HG02610 (cell line): ENCODE measurements around the gene PTPN14.
"Not testable (repeated sequence)": the region's sequence is repeated elsewhere in the genome, so short reads cannot be mapped to it uniquely, and the experiment has no call there.

Source experiments
- ATAC-seq: cut with Tn5 transposase; IDR thresholded peaks from one replicate; pipeline ENCODE4 v1.9.1; 2021; ENCODE audit warnings: mild to moderate bottlenecking, moderate library complexity; ENCODE audit not compliant: unreplicated experiment

PTPN14 gene

GRCh38 chr1:214481983-214482634 lies 69.3 kb downstream of the PTPN14 start:
- not testable (repeated sequence) for ATAC-seq

- ATAC-seq = no peak
Measured at GRCh38 chr1:214476986-214477870, 74.2 kb downstream of the PTPN14 start.

GRCh38 chr1:214476229-214476985 lies 75.0 kb downstream of the PTPN14 start:
- ATAC-seq = no peak

- no peak for ATAC-seq
Measured at GRCh38 chr1:214475746-214476145, 75.7 kb downstream of the PTPN14 start.

GRCh38 chr1:214475331-214475730 lies 76.1 kb downstream of the PTPN14 start:
- no peak for ATAC-seq

GRCh38 chr1:214474467-214474866 lies 76.9 kb downstream of the PTPN14 start:
- ATAC-seq = no peak

- no peak for ATAC-seq
Measured at GRCh38 chr1:214473862-214474261, 77.5 kb downstream of the PTPN14 start.

GRCh38 chr1:214473387-214473786 lies 78.0 kb downstream of the PTPN14 start:
- no peak for ATAC-seq

GRCh38 chr1:214472364-214472763 lies 79.0 kb downstream of the PTPN14 start:
- ATAC-seq = no peak

GRCh38 chr1:214471458-214471857 lies 79.9 kb downstream of the PTPN14 start:
- ATAC-seq = no peak

GRCh38 chr1:214470132-214470531 lies 81.3 kb downstream of the PTPN14 start:
- no peak for ATAC-seq

GRCh38 chr1:214469290-214469689 lies 82.1 kb downstream of the PTPN14 start:
- no peak for ATAC-seq

GRCh38 chr1:214467078-214467585 lies 84.3 kb downstream of the PTPN14 start:
- no peak for ATAC-seq

- ATAC-seq = no peak
Measured at GRCh38 chr1:214466403-214467077, 84.9 kb downstream of the PTPN14 start.

- ATAC-seq = no peak
Measured at GRCh38 chr1:214464445-214465287, 86.7 kb downstream of the PTPN14 start.

- no peak for ATAC-seq
Measured at GRCh38 chr1:214463596-214463995, 87.8 kb downstream of the PTPN14 start.

GRCh38 chr1:214462882-214463281 lies 88.5 kb downstream of the PTPN14 start:
- no peak for ATAC-seq

- no peak for ATAC-seq
Measured at GRCh38 chr1:214461305-214461704, 90.1 kb downstream of the PTPN14 start.

- no peak for ATAC-seq
Measured at GRCh38 chr1:214460304-214460916, 91.0 kb downstream of the PTPN14 start.
